RPMI7951 (cell line): ENCODE data around the gene GSTA2. TPM values are rescaled to one million over a fixed set of nuclear protein-coding genes. Genes with fewer than 3 reads are reported as not detected.
"Not testable (repeated sequence)": the region's sequence is repeated elsewhere in the genome, so short reads cannot be mapped to it uniquely, and the experiment has no call there.

Experiments
- DNase-seq: peaks from one replicate; pipeline ENCODE4 v3.0.0-alpha.2; 2012; ENCODE audit warnings: low read depth
- total RNA-seq: library from RNA; depleted of rRNA; stranded (reverse); fragments of >200 nt; shearing (Covaris generic); gene quantifications from 2 replicates; pipeline ENCODE4 v1.2.3, GENCODE V29; 2014; rRNA removed

Gene GSTA2
- total RNA-seq, 1 experiment from 2014 or later, result not detected

DNA sequence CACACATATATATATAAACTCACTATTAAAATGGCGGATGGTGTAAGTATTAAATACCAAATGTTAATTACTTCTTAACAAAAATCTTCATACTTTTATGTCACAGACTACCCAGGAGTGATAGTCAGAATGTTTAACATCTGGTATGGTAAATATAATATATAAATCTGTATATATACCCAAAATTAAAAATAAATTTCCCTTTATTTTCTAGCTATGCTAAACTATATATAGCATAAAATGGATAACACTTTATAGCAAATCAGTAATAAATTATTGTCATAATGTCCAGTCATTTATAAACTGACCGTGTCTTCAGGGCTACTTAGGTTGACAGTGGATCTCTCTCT is 37.1 kb downstream of the GSTA2 start:
- no peak for DNase-seq

DNA sequence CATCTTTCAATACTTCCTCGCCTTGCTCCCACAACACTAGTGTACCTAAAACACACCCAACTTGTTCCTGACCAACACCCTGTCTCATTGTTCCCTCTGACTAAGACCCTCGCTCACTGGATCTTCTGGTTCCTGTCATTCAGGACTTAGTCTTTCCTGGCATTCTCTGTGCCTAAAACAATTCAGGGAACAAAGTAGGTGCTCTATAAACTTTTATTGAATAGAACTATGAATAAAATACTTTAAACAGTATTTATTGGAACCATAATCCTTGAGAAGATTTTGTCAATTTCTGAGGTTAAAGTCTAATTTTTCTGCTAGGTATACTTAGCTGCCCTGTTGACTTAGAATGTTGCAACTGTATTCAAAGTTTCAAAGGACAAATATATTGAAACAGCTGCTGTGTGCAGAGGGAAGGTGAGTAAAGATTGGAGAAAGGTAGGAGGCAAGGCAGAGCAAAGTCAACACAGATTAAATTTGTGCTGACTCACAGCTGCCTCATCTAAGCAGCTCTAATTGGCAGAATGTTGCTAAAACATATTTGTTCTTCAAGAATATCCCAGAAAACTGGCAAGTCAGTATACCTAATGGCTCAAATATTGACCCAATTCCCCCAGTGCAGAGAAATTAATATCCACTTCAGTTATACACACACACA is 37.6 kb downstream of the GSTA2 start:
- no peak for DNase-seq

DNA sequence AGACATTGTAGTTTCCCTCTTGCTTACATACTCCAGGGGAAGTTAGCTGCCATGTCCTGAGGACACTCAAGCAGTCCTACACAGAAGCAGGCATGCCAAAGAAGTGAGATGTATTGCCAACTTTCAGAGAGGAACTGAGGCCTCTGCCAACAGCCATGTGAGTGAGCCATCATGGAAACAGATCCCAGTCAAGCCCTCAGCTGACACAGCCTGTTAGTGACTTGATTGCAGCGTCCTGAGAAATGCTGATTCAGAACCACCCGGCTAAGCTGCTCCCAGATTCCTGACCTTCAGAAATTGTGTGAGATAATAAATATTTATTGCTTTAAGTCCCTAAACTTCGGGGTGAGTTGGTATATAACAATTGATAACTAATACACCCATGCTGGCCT is 38.1 kb downstream of the GSTA2 start:
- peak; percentile 26 for DNase-seq

DNA sequence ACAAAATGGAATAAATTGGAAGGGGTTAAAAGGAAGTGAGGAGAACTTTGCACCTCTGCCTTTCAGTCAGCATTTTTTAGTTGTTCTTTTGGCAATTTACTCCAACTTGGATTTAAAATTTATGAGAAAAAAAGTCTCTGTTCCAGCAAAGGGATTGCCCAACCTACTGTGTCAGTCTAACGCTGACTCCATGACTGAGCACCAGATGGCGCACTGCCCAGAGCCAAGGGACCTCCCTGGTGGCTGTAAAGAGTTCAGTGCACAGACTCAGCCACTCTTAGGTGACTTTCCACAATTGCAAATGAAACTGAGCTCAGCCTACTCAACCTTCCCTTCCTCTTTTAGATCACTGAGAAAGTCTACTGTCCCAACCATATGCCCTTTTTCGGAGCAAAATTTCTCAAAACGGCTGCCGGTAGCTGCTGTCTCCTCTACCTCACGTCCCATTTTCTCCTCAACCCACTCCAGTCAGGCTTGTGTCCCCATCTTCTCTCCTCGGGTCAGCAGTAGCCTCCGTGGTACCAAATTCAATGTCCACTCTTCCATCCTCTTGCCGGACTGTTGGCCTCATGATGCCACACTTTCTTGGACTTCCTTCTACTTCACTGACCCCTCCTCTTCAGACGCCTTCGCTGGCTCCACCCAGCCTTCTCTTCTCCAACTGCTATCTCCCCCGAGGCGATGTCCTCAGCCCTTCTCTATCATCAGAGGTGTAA is 38.7 kb downstream of the GSTA2 start:
- peak; percentile 77 for DNase-seq

DNA sequence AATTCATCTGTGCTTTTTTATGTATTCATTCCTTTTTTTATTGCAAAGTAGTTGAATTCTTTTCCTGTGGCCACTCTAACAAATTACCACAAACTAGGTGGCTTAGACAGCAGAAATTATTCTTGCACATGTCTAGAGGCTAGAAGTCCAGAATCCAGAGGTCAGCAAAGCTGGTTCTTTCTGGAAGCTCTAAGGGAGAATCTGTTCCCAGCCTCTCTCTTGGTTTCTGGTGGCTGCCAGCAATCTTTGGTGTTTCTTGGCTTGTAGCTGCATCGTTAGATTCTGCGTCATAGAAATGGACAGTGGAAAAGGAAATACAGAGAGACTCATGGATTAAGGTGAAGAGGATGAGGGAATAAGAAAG is 39.3 kb downstream of the GSTA2 start:
- peak; percentile 76 for DNase-seq

DNA sequence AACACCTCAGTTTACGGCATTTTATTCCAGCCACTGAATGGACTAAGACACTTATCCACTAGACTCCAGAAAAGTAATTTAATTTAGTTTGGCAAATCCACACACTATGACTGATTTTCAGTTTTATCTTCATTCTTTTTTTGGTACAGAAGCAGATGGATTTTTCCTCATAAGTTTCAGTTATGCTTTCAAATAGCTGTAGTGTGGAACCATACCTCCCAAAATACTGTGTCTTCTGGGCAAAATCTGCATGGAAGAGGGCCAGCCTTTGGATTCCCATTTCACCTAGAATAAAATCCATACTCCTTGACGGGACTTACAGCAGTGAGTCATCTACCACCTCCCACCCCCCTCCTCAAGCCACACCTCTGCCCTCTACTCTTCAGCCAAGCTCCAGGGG is 43.0 kb downstream of the GSTA2 start:
- no peak for DNase-seq

DNA sequence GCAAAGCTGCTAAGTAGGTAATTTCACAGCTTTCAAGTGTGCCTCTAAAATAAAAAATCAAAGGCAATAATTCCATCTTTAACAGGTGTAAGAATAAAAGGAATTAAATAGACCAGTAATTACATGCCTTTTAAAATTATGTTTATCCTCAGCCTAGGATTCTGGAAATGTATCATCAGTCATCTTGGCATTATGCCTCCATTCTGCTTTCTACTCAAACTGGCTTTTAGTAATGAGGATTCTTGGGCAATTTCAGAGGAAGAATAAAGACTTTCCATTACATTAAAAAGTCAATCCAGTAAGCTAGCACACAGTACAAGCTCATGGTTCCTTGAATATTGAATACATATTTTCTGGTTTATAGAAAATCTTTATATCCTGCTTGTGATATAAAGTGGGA is 44.7 kb downstream of the GSTA2 start:
- DNase-seq, result no peak

DNA sequence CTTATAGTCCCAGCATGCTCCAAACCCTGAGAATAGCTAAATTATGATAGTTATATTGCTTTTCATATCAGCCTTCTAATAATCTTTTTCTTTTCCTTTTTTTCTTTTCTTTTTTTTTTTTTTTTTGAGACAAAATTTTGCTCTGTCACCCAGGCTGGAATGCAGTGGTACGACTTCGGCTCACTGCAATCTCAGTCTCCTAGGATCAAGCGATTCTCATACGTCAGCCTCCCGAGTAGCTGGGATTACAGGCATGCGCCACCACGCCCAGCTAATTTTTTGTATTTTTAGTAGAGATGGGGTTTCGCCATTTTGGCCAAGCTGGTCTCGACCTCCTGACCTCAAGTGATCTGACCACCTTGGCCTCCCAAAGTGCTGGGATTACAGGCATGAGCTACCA is 48.5 kb downstream of the GSTA2 start:
- not testable (repeated sequence) for DNase-seq

DNA sequence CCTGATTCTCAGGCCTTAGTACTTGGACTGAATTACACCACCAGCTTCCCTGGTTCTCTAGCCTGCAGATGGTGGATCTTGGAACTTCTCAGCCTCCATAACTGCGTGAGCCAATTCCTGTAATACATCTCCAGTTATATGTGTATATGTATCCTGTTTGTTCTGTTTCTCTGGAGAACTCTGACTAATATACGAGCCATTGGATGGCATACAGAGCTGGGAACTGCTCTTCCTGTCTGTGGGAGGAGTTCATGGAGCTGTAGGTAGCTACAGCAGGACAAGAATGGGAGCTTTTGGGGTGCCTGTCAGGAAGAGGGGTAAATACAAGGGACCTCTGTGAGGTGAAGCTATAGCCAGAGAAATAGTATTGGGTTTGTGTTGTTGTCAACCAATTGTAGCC is 51.1 kb downstream of the GSTA2 start:
- DNase-seq, result no peak

DNA sequence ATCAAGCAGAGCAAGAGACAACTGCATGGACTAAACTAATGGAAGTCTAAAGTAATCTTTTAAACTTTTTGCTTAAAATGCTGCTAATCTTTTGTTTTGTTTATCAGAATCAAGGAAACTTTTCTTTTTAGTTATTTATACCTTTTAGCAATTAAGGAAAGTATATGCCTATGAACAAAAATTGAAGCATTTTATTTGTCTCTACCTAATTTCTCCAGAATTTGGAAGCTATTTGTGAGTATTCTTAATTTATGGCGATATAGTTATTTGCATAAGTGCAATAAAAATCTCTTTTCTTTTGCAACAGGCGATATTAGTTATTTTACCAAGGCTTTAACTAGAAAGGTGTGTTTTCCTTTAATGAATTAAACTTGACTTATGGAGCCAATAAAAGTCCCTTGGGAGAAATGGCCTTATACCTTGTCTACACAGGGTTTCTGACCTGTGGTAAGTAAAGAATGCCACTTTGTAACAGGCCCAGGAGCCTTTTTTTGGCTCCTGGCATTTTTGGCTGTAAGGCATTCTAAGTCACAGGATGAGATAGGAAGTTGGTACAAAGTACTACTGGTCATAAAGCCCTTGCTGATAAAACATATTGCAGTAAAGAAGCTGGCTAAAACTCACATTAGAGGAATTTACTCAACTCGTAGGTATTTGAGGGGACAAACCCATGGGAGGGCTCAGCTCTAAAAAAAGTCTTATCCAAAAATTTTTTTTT is 55.2 kb downstream of the GSTA2 start:
- no peak for DNase-seq

DNA sequence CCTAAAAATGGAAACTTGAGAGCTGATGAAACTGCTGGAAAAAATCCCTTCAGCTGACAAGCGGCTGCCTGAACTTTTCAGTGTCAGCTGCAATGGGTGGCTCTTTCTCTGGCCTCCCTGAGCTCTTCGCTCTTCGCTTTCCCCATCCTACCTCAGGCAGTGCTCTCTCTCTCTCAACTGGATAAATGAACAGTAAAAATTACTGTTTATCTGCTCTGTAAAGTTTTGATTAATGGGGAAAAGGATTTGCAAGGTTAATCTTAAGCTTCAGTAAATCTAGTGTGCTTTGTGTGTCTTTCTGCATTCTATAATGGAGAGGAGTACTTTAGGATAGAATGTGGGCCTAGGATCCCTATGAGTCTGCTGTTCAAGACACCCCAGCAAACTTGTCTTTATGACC is 57.3 kb downstream of the GSTA2 start:
- DNase-seq, result no peak

DNA sequence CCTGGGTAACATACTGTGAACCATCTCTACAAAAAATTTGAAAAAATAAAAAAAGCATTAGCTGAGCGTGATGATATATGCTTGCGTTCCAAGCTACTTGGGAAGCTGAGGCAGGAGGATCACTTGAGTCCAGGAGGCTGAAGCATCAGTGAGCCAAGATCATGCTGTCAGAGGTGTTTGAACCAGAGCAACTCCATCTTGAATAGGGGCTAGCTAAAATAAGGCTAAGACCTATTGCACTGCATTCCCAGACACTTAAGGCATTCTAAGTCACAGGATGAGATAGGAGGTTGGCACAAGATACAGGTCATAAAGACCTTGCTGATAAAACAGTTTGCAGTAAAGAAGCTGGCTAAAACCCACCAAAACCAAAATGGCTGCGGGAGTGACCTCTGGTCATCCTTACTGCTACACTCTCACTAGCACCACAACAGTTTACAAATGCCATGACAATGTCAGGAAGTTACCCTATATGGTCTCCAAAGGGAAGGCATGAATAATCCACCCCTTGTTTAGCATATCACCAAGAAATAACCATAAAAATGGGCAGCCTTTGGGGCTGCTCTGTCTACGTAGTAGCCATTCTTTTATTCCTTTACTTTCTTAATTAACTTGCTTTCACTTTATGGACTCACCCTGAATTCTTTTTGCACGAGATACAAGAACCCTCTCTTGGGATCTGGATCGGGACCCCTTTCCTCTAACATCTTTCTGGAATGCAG is 58.3 kb downstream of the GSTA2 start:
- not testable (repeated sequence) for DNase-seq

DNA sequence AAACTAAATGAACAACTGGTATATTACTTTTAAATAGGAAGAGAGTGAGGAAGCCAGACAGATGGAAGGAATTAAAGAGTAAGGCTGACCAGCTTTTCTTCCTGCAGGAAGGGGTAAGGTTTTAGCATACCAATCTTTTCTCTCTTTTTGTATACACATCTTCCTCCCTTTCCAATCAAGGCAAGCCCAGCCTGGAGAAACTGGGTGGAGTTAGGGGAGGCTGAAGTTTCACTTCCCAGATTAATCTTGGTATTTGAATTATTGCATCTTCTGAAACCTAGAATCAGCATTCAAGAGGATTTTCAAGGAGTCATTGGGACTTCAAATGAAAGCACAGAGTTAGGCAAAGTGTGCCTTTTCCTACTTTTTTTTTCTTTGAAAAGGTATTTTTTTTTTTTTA is 59.2 kb downstream of the GSTA2 start:
- no peak for DNase-seq

Other genes with a start within 250 kb of the GSTA2 start
- gene TRAM2, start 186.4 kb downstream of the GSTA2 start, total RNA-seq, result 56.2 and 58.0 TPM in 2 replicates
- 117 and 125 TPM in 2 replicates for gene TMEM14A, start 92.4 kb downstream of the GSTA2 start, total RNA-seq
- 0.48 and 0.68 TPM in 2 replicates for gene GSTA1, start 40.3 kb upstream of the GSTA2 start, total RNA-seq
- not detected in 2 replicates for gene GSTA5, start 77.3 kb upstream of the GSTA2 start, total RNA-seq
- gene GSTA3, start 146.2 kb upstream of the GSTA2 start, total RNA-seq, result not detected in 2 replicates
- 16.1 and 18.7 TPM in 2 replicates for gene GSTA4, start 231.8 kb upstream of the GSTA2 start, total RNA-seq